Measurements from ENCODE around the gene GAREM2.

GAREM2 gene

DNA sequence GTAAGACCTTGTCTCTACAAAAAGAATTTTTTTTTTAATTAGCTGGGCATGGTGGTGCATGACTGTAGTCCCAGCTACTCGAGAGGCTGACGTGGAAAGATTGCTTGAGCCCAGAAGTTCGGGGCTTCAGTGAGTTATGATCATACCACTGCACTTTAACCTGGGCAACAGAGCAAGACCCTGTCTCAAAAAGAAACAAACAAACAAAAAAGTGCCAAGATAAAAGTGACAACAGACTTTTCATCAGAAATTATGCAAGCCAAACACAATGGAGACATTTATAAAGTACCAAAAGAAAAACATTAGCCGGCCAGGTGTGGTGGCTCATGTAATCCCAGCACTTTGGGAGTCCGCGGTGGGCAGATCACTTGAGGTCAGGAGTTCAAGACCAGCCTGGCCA is 44.8 kb downstream of the GAREM2 start:
- Histone ChIP-seq H4K20me1 (no peaks in the 10 kb centered on the region), H3K27ac (no peak overlapping the region), H3K9me3 (no peaks in the 10 kb centered on the region), H3K36me3 (peaks cover 99% of the 10 kb centered on the region), H3K27me3 (no peaks in the 10 kb centered on the region), H3K4me1 (peaks cover 9% of the 10 kb centered on the region; the same call in 1 of the 2 replicates), H3K9ac (no peak overlapping the region), H3K4me3 (no peak overlapping the region), H3K4me2 (no peak overlapping the region)
- no peak for TF ChIP-seq Cebpa-rat (IDR thresholded peaks at IDR 0.05)

DNA sequence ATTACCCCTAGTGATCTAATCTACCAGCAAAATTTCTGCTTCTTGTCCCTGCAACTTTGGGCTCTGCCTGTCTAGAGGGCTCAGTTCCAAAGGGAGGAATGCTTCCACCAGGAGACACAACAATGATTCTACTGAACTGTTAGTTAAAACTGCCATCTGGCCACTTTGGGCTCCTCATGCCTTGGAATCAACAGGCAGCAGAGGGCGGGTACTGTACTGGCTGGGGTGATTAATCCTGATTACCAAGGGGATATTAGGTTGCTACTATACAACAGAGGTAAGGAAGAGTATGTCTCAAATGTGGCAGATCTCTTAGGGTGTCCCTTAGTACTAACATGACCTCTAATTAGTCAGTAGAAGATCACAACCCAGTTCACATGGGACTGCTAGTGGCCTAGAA is 50.1 kb downstream of the GAREM2 start:
- no peaks in the 10 kb centered on the region for H4K20me1 ChIP-seq
- H3K9me3 ChIP-seq, result peaks cover 15% of the 10 kb centered on the region
- H3K4me2 ChIP-seq, result no peak overlapping the region
- H3K4me1 ChIP-seq, result no peaks in the 10 kb centered on the region
- no peak for TF ChIP-seq Cebpa-rat (IDR thresholded peaks at IDR 0.05)
- no peak overlapping the region for H3K4me3 ChIP-seq
- H3K27ac ChIP-seq, result no peak overlapping the region
- H3K27me3 ChIP-seq, result no peaks in the 10 kb centered on the region
- peaks cover 89% of the 10 kb centered on the region for H3K36me3 ChIP-seq
- H3K9ac ChIP-seq, result no peak overlapping the region

- peaks cover 90% of the 10 kb centered on the region for H3K36me3 ChIP-seq
- no peak for TF ChIP-seq Cebpa-rat (IDR thresholded peaks at IDR 0.05)
- no peaks in the 10 kb centered on the region for H3K4me1 ChIP-seq
- no peak overlapping the region for H3K4me2 ChIP-seq
- no peaks in the 10 kb centered on the region for H3K27me3 ChIP-seq
- peaks cover 17% of the 10 kb centered on the region for H3K9me3 ChIP-seq
- no peak overlapping the region for H3K4me3 ChIP-seq
- H4K20me1 ChIP-seq, result no peaks in the 10 kb centered on the region
- H3K9ac ChIP-seq, result no peak overlapping the region
- no peak overlapping the region for H3K27ac ChIP-seq
These were observed 51.2 kb downstream of the GAREM2 start for GRCh38 chr2:26224095-26224494.

GRCh38 chr2:26229595-26229994 is 56.7 kb downstream of the GAREM2 start:
- Histone ChIP-seq H3K4me1 (no peaks in the 10 kb centered on the region), H3K36me3 (peaks cover 93% of the 10 kb centered on the region), H3K27me3 (no peaks in the 10 kb centered on the region), H3K4me3 (no peak overlapping the region), H3K9ac (no peak overlapping the region), H4K20me1 (no peaks in the 10 kb centered on the region), H3K4me2 (no peak overlapping the region), H3K9me3 (peaks cover 17% of the 10 kb centered on the region), H3K27ac (no peak overlapping the region)
- no peak for TF ChIP-seq Cebpa-rat (IDR thresholded peaks at IDR 0.05)

DNA sequence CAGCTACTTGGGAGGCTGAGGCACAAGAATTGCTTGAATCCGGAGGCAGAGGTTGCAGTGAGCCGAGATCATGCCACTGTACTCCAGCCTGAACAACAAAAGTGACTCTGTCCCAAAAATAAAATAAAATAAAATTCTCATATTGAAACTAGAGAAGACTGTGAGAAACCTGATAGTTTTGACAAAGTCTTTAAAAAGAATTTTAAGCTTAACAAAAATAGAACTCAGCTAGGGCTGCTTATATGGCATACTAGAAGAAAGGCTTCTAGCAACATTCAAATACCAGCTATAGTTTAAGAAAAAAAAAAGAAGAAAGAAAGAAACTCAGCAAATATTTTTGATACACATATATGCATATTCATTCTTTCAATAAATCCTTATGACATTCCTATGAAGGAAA is 57.9 kb downstream of the GAREM2 start:
- H3K27me3 ChIP-seq, result no peaks in the 10 kb centered on the region
- H3K9me3 ChIP-seq, result peaks cover 17% of the 10 kb centered on the region
- peaks cover 99% of the 10 kb centered on the region for H3K36me3 ChIP-seq
- H3K27ac ChIP-seq, result no peak overlapping the region
- no peak overlapping the region for H3K4me2 ChIP-seq
- no peak overlapping the region for H3K9ac ChIP-seq
- H3K4me1 ChIP-seq, result no peaks in the 10 kb centered on the region
- H4K20me1 ChIP-seq, result no peaks in the 10 kb centered on the region
- TF ChIP-seq Cebpa-rat (IDR thresholded peaks at IDR 0.05), result no peak
- no peak overlapping the region for H3K4me3 ChIP-seq

DNA sequence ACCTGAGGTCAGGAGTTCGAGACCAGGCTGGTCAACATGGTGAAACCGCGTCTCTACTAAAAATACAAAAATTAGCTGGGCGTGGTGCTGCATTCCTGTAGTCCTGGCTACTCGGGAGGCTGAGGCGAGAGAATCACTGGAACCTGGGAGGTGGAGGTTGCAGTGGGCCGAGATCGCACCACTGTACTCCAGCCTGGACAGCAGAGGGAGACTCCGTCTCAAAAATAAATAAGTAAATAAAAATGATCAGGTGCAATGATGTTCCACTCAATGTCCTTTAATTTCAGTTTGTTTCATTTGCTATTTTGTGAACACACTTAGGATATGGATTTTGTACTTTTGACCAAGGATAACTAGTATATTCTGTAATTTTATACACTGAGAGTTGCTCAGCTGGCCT is 62.2 kb downstream of the GAREM2 start:
- Histone ChIP-seq H3K4me3 (no peak overlapping the region), H3K4me2 (no peak overlapping the region), H3K4me1 (no peaks in the 10 kb centered on the region), H3K27me3 (no peaks in the 10 kb centered on the region), H3K9me3 (no peaks in the 10 kb centered on the region), H3K36me3 (peaks cover 87% of the 10 kb centered on the region), H4K20me1 (peaks cover 19% of the 10 kb centered on the region; the same call in 1 of the 2 replicates), H3K9ac (no peak overlapping the region), H3K27ac (no peak overlapping the region)
- TF ChIP-seq Cebpa-rat (IDR thresholded peaks at IDR 0.05), result no peak

GRCh38 chr2:26237868-26238267 is 65.0 kb downstream of the GAREM2 start:
- TF ChIP-seq Cebpa-rat (IDR thresholded peaks at IDR 0.05), result no peak
- Histone ChIP-seq H3K4me3 (no peak overlapping the region), H3K9me3 (no peaks in the 10 kb centered on the region), H3K4me1 (peaks cover 23% of the 10 kb centered on the region), H3K36me3 (peaks cover 59% of the 10 kb centered on the region), H3K9ac (no peak overlapping the region), H3K27me3 (no peaks in the 10 kb centered on the region), H3K4me2 (no peak overlapping the region), H4K20me1 (peaks cover 33% of the 10 kb centered on the region; the same call in 1 of the 2 replicates), H3K27ac (no peak overlapping the region)

DNA sequence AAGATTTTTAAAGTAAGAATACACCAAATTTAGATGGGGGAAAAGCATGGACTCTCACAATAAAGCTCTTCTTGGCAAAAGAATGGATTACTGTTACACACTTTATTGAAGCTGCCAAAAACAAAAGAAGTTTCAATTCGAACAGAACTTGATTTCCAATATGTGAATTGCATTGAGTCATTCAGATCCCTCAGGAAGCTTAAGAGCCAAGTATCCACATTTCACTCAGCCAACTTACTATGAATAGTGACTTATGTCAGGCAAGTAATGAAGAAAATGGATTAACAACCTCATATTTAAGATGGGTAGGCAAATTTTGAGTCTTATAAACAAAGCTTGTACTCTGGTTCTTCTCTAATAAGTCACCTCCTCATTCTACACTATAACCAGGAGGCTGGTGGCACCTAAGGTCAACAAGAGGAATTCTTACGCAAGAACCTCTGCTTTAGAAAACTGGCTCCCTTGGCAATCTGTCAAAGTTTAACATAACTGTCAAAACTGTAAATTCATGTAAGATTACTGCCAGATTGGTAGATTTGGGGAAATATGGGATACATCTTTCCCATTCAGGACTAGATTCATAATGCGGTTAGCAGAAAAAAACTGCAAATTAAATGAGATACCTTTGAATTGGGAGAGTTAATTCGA is 65.5 kb downstream of the GAREM2 start:
- no peak overlapping the region for H3K4me3 ChIP-seq
- H3K36me3 ChIP-seq, result peaks cover 54% of the 10 kb centered on the region
- H3K4me2 ChIP-seq, result no peak overlapping the region
- no peak overlapping the region for H3K27ac ChIP-seq
- no peaks in the 10 kb centered on the region for H3K27me3 ChIP-seq
- no peaks in the 10 kb centered on the region for H3K9me3 ChIP-seq
- no peak for TF ChIP-seq Cebpa-rat (IDR thresholded peaks at IDR 0.05)
- H3K4me1 ChIP-seq, result peaks cover 29% of the 10 kb centered on the region
- no peak overlapping the region for H3K9ac ChIP-seq
- H4K20me1 ChIP-seq, result peaks cover 33% of the 10 kb centered on the region; the same call in 1 of the 2 replicates

Measured in BLaER1 (cell line).